GM23338 (cell line): Measurements from ENCODE around the gene NECTIN2. TPM values are rescaled to one million over a fixed set of nuclear protein-coding genes. Genes with fewer than 3 reads are reported as not detected.

Source experiments
- ATAC-seq: fragments of 200-7000 bp; cut with Tn5 transposase; 3 replicates; pipeline ENCODE4 v1.9.1; 2020
- DNase-seq: peaks from one replicate; pipeline ENCODE4 v3.0.0-alpha.2; 2015; ENCODE audit warnings: low spot score
- H2AFZ ChIP-seq: fragments of 200-600 bp; sonication (generic); 2 replicates; pipeline ENCODE4 v1.8.0; 2016; ENCODE audit warnings: antibody characterized with exemption, mild to moderate bottlenecking, moderate library complexity
- H3F3A ChIP-seq: fragments of 200-600 bp; sonication (generic); replicated peaks from 2 replicates; pipeline ENCODE4 v1.8.0; 2017; ENCODE audit warnings: antibody characterized with exemption, mixed run types, low read depth
- H3K27ac ChIP-seq: fragments of 200-600 bp; sonication (generic); 2 replicates; pipeline ENCODE4 v1.6.1; 2016; ENCODE audit warnings: low read depth
- H3K27me3 ChIP-seq: fragments of 200-600 bp; sonication (generic); 2 replicates; pipeline ENCODE4 v1.8.0; 2016; ENCODE audit warnings: mild to moderate bottlenecking, mixed run types, moderate library complexity; ENCODE audit not compliant: insufficient read depth
- H3K36me3 ChIP-seq: fragments of 200-600 bp; sonication (generic); 2 replicates; pipeline ENCODE4 v1.8.0; 2016; ENCODE audit warnings: mild to moderate bottlenecking; ENCODE audit not compliant: insufficient read depth
- H3K4me1 ChIP-seq: fragments of 200-600 bp; sonication (generic); 2 replicates; pipeline ENCODE4 v1.8.0; 2016; ENCODE audit warnings: mild to moderate bottlenecking, moderate library complexity; ENCODE audit not compliant: insufficient read depth
- H3K4me2 ChIP-seq: fragments of 200-600 bp; sonication (generic); 2 replicates; pipeline ENCODE4 v1.7.1; 2017; ENCODE audit warnings: mixed run types
- H3K4me3 ChIP-seq: fragments of 200-600 bp; sonication (generic); 2 replicates; pipeline ENCODE4 v1.6.1; 2016; ENCODE audit warnings: mixed run types
- H3K79me2 ChIP-seq: fragments of 200-600 bp; sonication (generic); replicated peaks from 2 replicates; pipeline ENCODE4 v1.8.0; 2017; ENCODE audit warnings: mild to moderate bottlenecking; ENCODE audit not compliant: insufficient read depth
- H3K9me2 ChIP-seq: fragments of 200-600 bp; sonication (generic); 2 replicates; pipeline ENCODE4 v1.8.0; 2017; ENCODE audit not compliant: insufficient read depth
- H4K20me1 ChIP-seq: fragments of 200-600 bp; sonication (generic); replicated peaks from 2 replicates; pipeline ENCODE4 v1.8.0; 2017; ENCODE audit warnings: mild to moderate bottlenecking; ENCODE audit not compliant: insufficient read depth
- H3K27ac Mint-ChIP-seq: 2 replicates; pipeline ENCODE4 v1.8.0; 2020; ENCODE audit warnings: inconsistent platforms, mild to moderate bottlenecking, moderate library complexity, mixed read lengths
- H3K27me3 Mint-ChIP-seq: 3 replicates; pipeline ENCODE4 v1.8.0; 2022; ENCODE audit warnings: low read depth, mild to moderate bottlenecking, moderate library complexity, mixed read lengths, inconsistent platforms; ENCODE audit not compliant: insufficient read depth, poor library complexity
- H3K36me3 Mint-ChIP-seq: 3 replicates; pipeline ENCODE4 v1.8.0; 2021; ENCODE audit warnings: low read depth, mild to moderate bottlenecking, inconsistent platforms, moderate library complexity, mixed read lengths
- H3K4me1 Mint-ChIP-seq: 3 replicates; pipeline ENCODE4 v1.8.0; 2020; ENCODE audit warnings: mild to moderate bottlenecking, inconsistent platforms, mixed read lengths
- H3K4me3 Mint-ChIP-seq: 3 replicates; pipeline ENCODE4 v1.8.0; 2021; ENCODE audit warnings: moderate library complexity, mild to moderate bottlenecking, inconsistent platforms, mixed read lengths
- H3K9me3 Mint-ChIP-seq: 3 replicates; pipeline ENCODE4 v1.8.0; 2020; ENCODE audit warnings: moderate library complexity, mild to moderate bottlenecking, inconsistent platforms, mixed read lengths
- CREB1 ChIP-seq: fragments of 250-450 bp; sonication (Bioruptor Pico); IDR thresholded peaks from 2 replicates; pipeline ENCODE4 v1.5.0; 2020; ENCODE audit warnings: low read depth, mild to moderate bottlenecking, moderate library complexity
- ETS1 ChIP-seq: IDR thresholded peaks from 2 replicates; pipeline ENCODE4 v1.6.1; 2016; ENCODE audit warnings: antibody characterized with exemption
- EZH2 ChIP-seq: fragments of 200-600 bp; sonication (generic); IDR thresholded peaks from one replicate; pipeline ENCODE4 v1.8.0; 2017; ENCODE audit warnings: antibody characterized with exemption, mild to moderate bottlenecking, low read depth; ENCODE audit not compliant: unreplicated experiment
- EZH2phosphoT487 ChIP-seq: fragments of 200-600 bp; sonication (generic); IDR thresholded peaks from one replicate; pipeline ENCODE4 v1.8.1; 2018; ENCODE audit warnings: antibody characterized with exemption; ENCODE audit not compliant: unreplicated experiment
- REST ChIP-seq: IDR thresholded peaks from one replicate; pipeline ENCODE4 v1.6.1; 2018; ENCODE audit warnings: antibody characterized with exemption; ENCODE audit not compliant: unreplicated experiment
- ZNF114 ChIP-seq: fragments of 250-450 bp; sonication (Bioruptor Pico); IDR thresholded peaks from 2 replicates; pipeline ENCODE4 v1.5.0; 2020; ENCODE audit warnings: mild to moderate bottlenecking, moderate library complexity
- ZNF331 ChIP-seq: fragments of 250-450 bp; sonication (Bioruptor Pico); IDR thresholded peaks from 2 replicates; pipeline ENCODE4 v1.5.0; 2020; ENCODE audit warnings: low read depth, mild to moderate bottlenecking, moderate library complexity
- ZNF462 ChIP-seq: fragments of 250-450 bp; sonication (Bioruptor Pico); IDR thresholded peaks from 2 replicates; pipeline ENCODE4 v1.5.0; 2020; ENCODE audit warnings: mild to moderate bottlenecking, moderate library complexity
- polyA plus RNA-seq: library from polyadenylated mRNA; unstranded; fragments of >200 nt; fragmentation: Nextera tagmentation; extraction: Ambion mirVana; gene quantifications from 2 replicates; pipeline ENCODE4 v1.2.1, GENCODE V29; 2016
- total RNA-seq: library from RNA; depleted of rRNA; stranded (reverse); fragments of >200 nt; shearing (Covaris generic); gene quantifications from 2 replicates; pipeline ENCODE4 v1.2.3, GENCODE V29; 2014

Gene NECTIN2
- total and polyA plus RNA-seq, 2 experiments from 2014 or later, result 109 to 230 TPM

GRCh38 chr19:44851427-44851826, 5.3 kb downstream of the NECTIN2 start (continued):
- TF ChIP-seq REST (no peak), ETS1 (no peak)

- Histone ChIP-seq H3K4me2 (no peak overlapping the region), H4K20me1 (peaks cover 73% of the 10 kb centered on the region), H3K27me3 (no peaks in the 10 kb centered on the region), H3K4me1 (peaks cover 6% of the 10 kb centered on the region; the same call in 1 of the 2 replicates), H3K79me2 (peaks cover 100% of the 10 kb centered on the region), H3K9me2 (no peaks in the 10 kb centered on the region), H3K36me3 (0 out of 2 replicates have a peak, but pooled peaks cover under 1% of the 10 kb centered on the region), H3K27ac (no peak overlapping the region), H3F3A (peaks cover 10% of the 10 kb centered on the region; the same call in 1 of the 2 replicates), H2AFZ (no peak overlapping the region), H3K4me3 (no peak overlapping the region)
- no peak for ATAC-seq
- H3K36me3 Mint-ChIP-seq, result peaks cover 35% of the 10 kb centered on the region
- H3K4me3 Mint-ChIP-seq, result no peak overlapping the region; the same call in 2 of the 3 replicates
- no peaks in the 10 kb centered on the region for H3K9me3 Mint-ChIP-seq
- no peak for DNase-seq
- peaks cover 13% of the 10 kb centered on the region for H3K4me1 Mint-ChIP-seq
- no peak overlapping the region for H3K27ac Mint-ChIP-seq
- peaks cover 16% of the 10 kb centered on the region for H3K27me3 Mint-ChIP-seq
- TF ChIP-seq REST, result no peak
- TF ChIP-seq ZNF462 (CRISPR knock-in tag), result no peak
- no peak for TF ChIP-seq ZNF331 (CRISPR knock-in tag)
- TF ChIP-seq EZH2phosphoT487, result no peak
- TF ChIP-seq ETS1, result no peak
- TF ChIP-seq ZNF114 (CRISPR knock-in tag), result no peak
- TF ChIP-seq EZH2, result no peak
- TF ChIP-seq CREB1 (CRISPR knock-in tag), result no peak
Observed at GRCh38 chr19:44855606-44856005, 9.5 kb downstream of the NECTIN2 start.
